GM19468 (cell line): ENCODE results near the gene KRTAP2-3.
"Not testable (repeated sequence)": the region's sequence is repeated elsewhere in the genome, so short reads cannot be mapped to it uniquely, and the experiment has no call there.

ENCODE experiments used
- ATAC-seq: cut with Tn5 transposase; IDR thresholded peaks from one replicate; pipeline ENCODE4 v1.9.1; 2021; ENCODE audit warnings: mild to moderate bottlenecking, moderate library complexity, moderate number of reproducible peaks; ENCODE audit not compliant: unreplicated experiment; ENCODE audit errors: extremely low read depth

Gene KRTAP2-3

GRCh38 chr17:41060052-41060604, at the start of gene KRTAP2-3:
Gene KRTAP2-3 (minus strand): TSS chr17:41060114. CDS start chr17:41060050, 64 bp downstream.
- no peak for ATAC-seq

- ATAC-seq: not testable (repeated sequence)
Measured at GRCh38 chr17:41108728-41109386, 48.9 kb upstream of the KRTAP2-3 start.

- ATAC-seq: no peak
Measured at GRCh38 chr17:41107941-41108450, 48.1 kb upstream of the KRTAP2-3 start.

- not testable (repeated sequence) for ATAC-seq
Measured at GRCh38 chr17:41105347-41105746, 45.4 kb upstream of the KRTAP2-3 start, which contains the start of gene KRTAP4-9. Gene KRTAP4-9 (plus strand): TSS chr17:41105389. CDS start chr17:41105389, 0 bp downstream.

- ATAC-seq: not testable (repeated sequence)
Measured at GRCh38 chr17:41104386-41105038, 44.6 kb upstream of the KRTAP2-3 start.

GRCh38 chr17:41103896-41104295, 44.0 kb upstream of the KRTAP2-3 start:
- ATAC-seq: no peak

- no peak for ATAC-seq
Measured at GRCh38 chr17:41101586-41102259, 41.8 kb upstream of the KRTAP2-3 start, which contains the start of gene KRTAP4-16. Gene KRTAP4-16 (minus strand): TSS chr17:41102209. CDS start chr17:41102209, 0 bp downstream.

GRCh38 chr17:41099682-41100480, 40.0 kb upstream of the KRTAP2-3 start:
- ATAC-seq: not testable (repeated sequence)

- ATAC-seq: no peak
Measured at GRCh38 chr17:41098481-41098880, 38.6 kb upstream of the KRTAP2-3 start.

- no peak for ATAC-seq
Measured at GRCh38 chr17:41098042-41098441, 38.1 kb upstream of the KRTAP2-3 start, which contains the start of gene KRTAP4-8. Gene KRTAP4-8 (minus strand): TSS chr17:41098142. CDS start chr17:41098084, 58 bp downstream.

- no peak for ATAC-seq
Measured at GRCh38 chr17:41096055-41096454, 36.1 kb upstream of the KRTAP2-3 start.

- ATAC-seq: not testable (repeated sequence)
Measured at GRCh38 chr17:41088760-41089352, 28.9 kb upstream of the KRTAP2-3 start.

- ATAC-seq: not testable (repeated sequence)
Measured at GRCh38 chr17:41084100-41084856, 24.4 kb upstream of the KRTAP2-3 start, which contains the start of gene KRTAP4-7. Gene KRTAP4-7 (plus strand): TSS chr17:41084150. CDS start chr17:41084207, 57 bp downstream.

GRCh38 chr17:41083427-41083826, 23.5 kb upstream of the KRTAP2-3 start:
- not testable (repeated sequence) for ATAC-seq

GRCh38 chr17:41082626-41083025, 22.7 kb upstream of the KRTAP2-3 start:
- ATAC-seq: no peak

- ATAC-seq: no peak
Measured at GRCh38 chr17:41076788-41077187, 16.9 kb upstream of the KRTAP2-3 start.

GRCh38 chr17:41073676-41074075, 13.8 kb upstream of the KRTAP2-3 start:
- no peak for ATAC-seq
